ENCODE data around the gene NFX1.

NFX1 gene

DNA sequence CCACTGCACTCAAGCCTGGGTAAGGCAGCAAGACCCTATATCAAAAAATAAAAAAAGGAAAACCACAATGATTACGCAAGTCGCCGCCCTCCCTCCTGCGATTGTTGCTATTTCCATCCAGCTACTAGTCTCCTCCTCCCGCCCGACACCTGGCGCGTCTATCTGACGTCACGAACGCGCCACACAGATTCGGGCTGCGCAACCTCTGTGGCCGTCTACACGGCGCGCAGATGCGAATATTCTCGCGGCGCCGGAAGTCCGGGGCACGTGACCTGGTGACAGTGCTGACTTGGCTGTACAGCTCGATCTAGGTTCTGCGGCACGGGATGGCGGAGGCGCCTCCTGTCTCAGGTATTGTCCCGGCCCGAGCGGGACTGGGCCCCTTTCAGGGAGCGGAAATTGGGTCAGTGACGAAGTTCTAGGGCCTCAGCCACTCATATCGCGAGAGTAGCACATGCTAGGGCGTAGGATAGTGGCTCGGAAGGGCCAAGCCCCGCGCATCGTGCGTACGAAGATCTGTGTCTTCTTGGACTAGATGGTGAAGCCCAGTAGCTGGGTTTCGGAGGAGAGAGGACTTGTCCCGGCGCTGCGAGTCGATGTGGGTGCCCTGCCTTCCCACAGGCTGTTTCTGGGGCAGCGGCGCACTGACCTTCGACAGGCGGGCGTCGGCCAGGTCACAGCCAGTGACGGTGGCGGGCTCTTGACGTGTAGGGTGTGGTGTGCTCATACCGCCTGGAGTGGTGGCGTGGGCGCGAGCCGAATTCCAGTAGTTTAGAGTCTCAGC, at the start of gene NFX1:
NFX1 (plus strand) TSS at position 270 of the 784 bp plus-strand sequence; CDS start at position 327, 57 bp downstream.
- Histone ChIP-seq H3K36me3 (ENCODE audit: control insufficient read depth, insufficient read depth, low read length) (peaks cover 34% of the 10 kb centered on the region), H3K4me1 (ENCODE audit: control insufficient read depth, insufficient read depth, low read length) (peaks cover 4% of the 10 kb centered on the region; the same call in 1 of the 2 replicates), H3K9ac (ENCODE audit: low read length) (peak within 1 kb of the TSS; percentile 99), H3K4me3 (ENCODE audit: low read depth, low read length) (peak within 1 kb of the TSS; percentile 95), H3K27me3 (ENCODE audit: control insufficient read depth, insufficient read depth, low read length) (no peaks in the 10 kb centered on the region), H3K9me3 (ENCODE audit: control insufficient read depth, insufficient read depth, low read depth, low read length) (no peaks in the 10 kb centered on the region), H3K27ac (ENCODE audit: low read depth, low read length) (peak within 1 kb of the TSS; percentile 97)

DNA sequence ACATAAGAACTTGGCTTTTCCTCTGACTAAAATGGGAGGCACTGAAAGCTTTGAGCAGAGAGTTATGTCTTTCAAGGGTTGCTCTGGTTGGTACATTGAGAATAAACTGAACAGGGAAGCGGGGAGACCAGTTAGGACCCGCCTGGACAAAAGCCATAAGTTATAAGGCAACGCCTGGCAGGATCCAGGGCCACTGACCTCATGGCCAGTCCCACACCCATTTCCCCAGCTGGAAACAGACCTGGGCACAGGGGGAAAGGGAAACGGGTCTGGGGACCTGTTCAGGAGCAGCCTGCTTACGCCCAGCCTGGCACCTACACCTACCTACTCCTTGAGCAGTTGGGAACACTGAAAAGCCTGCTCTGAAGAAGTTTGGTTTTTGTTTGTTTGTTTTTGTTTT, 49.0 kb upstream of the NFX1 start:
- H3K9ac ChIP-seq (ENCODE audit: low read length), result no peak overlapping the region
- peaks cover 6% of the 10 kb centered on the region; the same call in 1 of the 2 replicates for H3K27me3 ChIP-seq (ENCODE audit: control insufficient read depth, insufficient read depth, low read length)
- H3K36me3 ChIP-seq (ENCODE audit: control insufficient read depth, insufficient read depth, low read length), result no peaks in the 10 kb centered on the region
- no peaks in the 10 kb centered on the region; the same call in 1 of the 2 replicates for H3K4me1 ChIP-seq (ENCODE audit: control insufficient read depth, insufficient read depth, low read length)
- H3K9me3 ChIP-seq (ENCODE audit: control insufficient read depth, insufficient read depth, low read depth, low read length), result no peaks in the 10 kb centered on the region
- H3K4me3 ChIP-seq (ENCODE audit: low read depth, low read length), result no peak overlapping the region
- no peak overlapping the region for H3K27ac ChIP-seq (ENCODE audit: low read depth, low read length)

DNA sequence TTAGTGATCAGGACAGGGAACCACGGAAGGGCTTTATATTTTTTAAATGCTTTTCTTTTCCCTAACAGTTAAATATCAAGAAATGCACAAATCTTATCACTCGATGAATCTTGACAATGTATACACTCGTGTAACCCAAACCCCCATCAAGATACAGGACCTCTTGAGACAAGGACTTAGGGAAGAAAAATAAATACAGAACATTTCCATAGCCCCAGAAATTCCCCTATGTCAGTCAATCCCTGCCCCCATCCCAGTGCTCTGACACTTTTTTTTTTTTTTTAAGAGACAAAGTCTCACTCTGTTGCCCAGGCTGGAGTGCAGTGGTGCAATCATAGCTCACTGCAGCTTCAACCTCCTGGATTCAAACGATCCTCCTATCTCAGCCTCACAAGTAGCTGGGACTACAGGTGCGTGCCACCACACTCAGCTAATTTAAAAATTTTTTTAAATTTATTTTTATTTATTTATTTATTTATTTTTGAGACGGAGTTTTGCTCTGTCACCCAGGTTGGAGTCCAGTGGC, 47.6 kb upstream of the NFX1 start:
- H3K4me1 ChIP-seq (ENCODE audit: control insufficient read depth, insufficient read depth, low read length), result no peaks in the 10 kb centered on the region; the same call in 1 of the 2 replicates
- H3K36me3 ChIP-seq (ENCODE audit: control insufficient read depth, insufficient read depth, low read length), result 0 out of 2 replicates have a peak, but pooled peaks cover 1% of the 10 kb centered on the region
- no peaks in the 10 kb centered on the region for H3K9me3 ChIP-seq (ENCODE audit: control insufficient read depth, insufficient read depth, low read depth, low read length)
- H3K27me3 ChIP-seq (ENCODE audit: control insufficient read depth, insufficient read depth, low read length), result no peaks in the 10 kb centered on the region
- no peak overlapping the region for H3K4me3 ChIP-seq (ENCODE audit: low read depth, low read length)
- H3K27ac ChIP-seq (ENCODE audit: low read depth, low read length), result no peak overlapping the region
- no peak overlapping the region for H3K9ac ChIP-seq (ENCODE audit: low read length)

DNA sequence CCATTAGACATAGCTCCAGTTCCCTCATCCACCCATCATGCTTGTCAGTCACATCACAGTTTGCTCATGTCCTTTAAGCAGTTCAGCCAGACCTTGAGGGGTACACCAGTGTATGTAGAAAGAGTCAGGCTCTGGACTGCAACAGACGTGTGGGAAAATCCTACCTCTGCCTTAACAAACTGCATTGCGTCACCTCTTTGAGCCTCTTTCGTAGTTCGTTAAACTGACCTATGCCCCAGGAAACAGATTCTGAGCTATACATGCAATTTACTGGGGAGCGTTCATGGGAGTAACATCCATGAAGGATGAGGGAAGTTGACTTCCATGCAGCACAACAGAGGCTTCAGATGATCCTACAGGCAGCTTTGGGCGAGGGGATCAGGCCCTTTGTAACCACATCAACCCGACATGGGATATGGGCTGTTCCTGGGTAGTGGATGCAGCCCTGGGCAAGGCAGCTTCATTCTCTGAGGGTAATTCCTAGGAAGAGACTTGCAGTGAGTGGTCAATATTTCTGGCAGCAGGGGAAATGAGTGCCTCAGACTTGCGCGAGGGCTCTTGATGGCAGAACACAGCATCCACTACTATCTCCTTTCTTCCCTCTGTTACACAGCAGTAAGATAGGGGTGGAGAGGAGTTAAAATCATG, 46.1 kb upstream of the NFX1 start:
- Histone ChIP-seq H3K9me3 (ENCODE audit: control insufficient read depth, insufficient read depth, low read depth, low read length) (no peaks in the 10 kb centered on the region), H3K4me1 (ENCODE audit: control insufficient read depth, insufficient read depth, low read length) (no peaks in the 10 kb centered on the region; the same call in 1 of the 2 replicates), H3K27me3 (ENCODE audit: control insufficient read depth, insufficient read depth, low read length) (no peaks in the 10 kb centered on the region), H3K36me3 (ENCODE audit: control insufficient read depth, insufficient read depth, low read length) (0 out of 2 replicates have a peak, but pooled peaks cover 8% of the 10 kb centered on the region), H3K9ac (ENCODE audit: low read length) (no peak overlapping the region), H3K4me3 (ENCODE audit: low read depth, low read length) (no peak overlapping the region), H3K27ac (ENCODE audit: low read depth, low read length) (no peak overlapping the region)

DNA sequence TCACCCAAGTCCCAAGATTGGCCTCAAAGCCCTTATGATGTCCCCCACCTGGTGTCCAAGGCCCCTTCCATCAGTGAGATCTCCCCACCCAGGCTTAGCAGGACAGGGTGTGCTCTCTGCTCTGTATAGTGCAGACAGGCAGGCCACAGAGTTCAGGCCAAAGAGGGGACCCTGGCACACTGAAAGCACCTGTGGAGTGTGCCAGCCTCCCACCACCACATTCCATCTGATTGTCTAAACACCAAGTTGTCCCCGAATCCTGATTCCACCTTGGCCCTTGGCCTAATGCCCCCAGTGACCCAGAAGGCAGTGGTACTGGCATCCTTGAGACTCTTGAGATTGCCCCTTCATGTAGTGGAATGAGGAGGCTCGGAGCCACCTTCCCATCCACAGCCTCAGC, 45.0 kb upstream of the NFX1 start:
- Histone ChIP-seq H3K9me3 (ENCODE audit: control insufficient read depth, insufficient read depth, low read depth, low read length) (no peaks in the 10 kb centered on the region), H3K27me3 (ENCODE audit: control insufficient read depth, insufficient read depth, low read length) (no peaks in the 10 kb centered on the region), H3K36me3 (ENCODE audit: control insufficient read depth, insufficient read depth, low read length) (0 out of 2 replicates have a peak, but pooled peaks cover 8% of the 10 kb centered on the region), H3K27ac (ENCODE audit: low read depth, low read length) (no peak overlapping the region), H3K4me3 (ENCODE audit: low read depth, low read length) (no peak overlapping the region), H3K4me1 (ENCODE audit: control insufficient read depth, insufficient read depth, low read length) (no peaks in the 10 kb centered on the region; the same call in 1 of the 2 replicates), H3K9ac (ENCODE audit: low read length) (no peak overlapping the region)

DNA sequence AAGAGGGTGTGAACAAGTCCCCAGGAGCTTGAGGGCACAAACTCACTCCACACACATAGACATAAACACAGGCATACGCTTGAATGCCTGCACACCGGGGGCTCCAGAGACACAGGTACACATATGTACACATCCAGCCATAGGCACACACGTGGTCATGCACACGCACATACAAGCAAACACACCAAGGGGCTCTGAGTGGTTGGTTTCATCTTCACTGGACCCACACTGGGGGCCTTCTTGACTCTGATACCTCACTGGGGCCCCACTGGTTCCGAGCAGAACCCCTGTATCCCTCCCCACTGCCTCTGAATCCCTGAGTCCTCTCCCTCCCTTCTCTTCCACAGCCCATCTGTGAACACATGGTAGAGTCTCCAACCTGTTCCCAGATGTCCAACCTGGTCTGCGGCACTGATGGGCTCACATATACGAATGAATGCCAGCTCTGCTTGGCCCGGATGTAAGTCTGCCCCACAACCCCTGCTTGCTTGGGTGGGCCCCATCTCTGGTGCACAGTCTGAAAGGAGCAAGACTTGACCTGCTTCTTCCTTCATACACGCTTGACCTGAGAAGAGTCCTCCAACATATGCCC, 44.0 kb upstream of the NFX1 start:
- no peak overlapping the region for H3K4me3 ChIP-seq (ENCODE audit: low read depth, low read length)
- no peak overlapping the region for H3K9ac ChIP-seq (ENCODE audit: low read length)
- H3K27me3 ChIP-seq (ENCODE audit: control insufficient read depth, insufficient read depth, low read length), result no peaks in the 10 kb centered on the region
- H3K4me1 ChIP-seq (ENCODE audit: control insufficient read depth, insufficient read depth, low read length), result no peaks in the 10 kb centered on the region
- no peak overlapping the region for H3K27ac ChIP-seq (ENCODE audit: low read depth, low read length)
- H3K36me3 ChIP-seq (ENCODE audit: control insufficient read depth, insufficient read depth, low read length), result 0 out of 2 replicates have a peak, but pooled peaks cover 8% of the 10 kb centered on the region
- no peaks in the 10 kb centered on the region for H3K9me3 ChIP-seq (ENCODE audit: control insufficient read depth, insufficient read depth, low read depth, low read length)

DNA sequence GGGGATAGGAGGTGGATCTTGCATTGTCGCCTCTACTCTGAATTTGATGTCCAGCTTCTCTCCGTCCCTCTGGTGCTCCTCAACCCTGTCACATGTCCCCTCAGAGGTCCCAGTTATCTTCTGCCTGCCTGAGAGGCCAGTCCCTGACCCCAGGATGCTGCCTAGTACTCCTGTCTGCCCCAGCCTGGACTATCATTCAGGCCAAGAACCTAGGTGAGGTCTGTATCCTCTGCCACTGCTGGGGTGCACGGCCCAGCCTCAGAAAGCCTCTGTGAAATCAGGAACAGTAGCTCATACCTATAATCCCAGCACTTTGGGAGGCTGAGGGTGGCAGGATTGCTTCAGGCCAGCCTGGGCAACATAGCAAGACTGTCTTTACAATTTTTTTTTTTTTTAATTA, 41.7 kb upstream of the NFX1 start:
- Histone ChIP-seq H3K4me1 (ENCODE audit: control insufficient read depth, insufficient read depth, low read length) (no peaks in the 10 kb centered on the region), H3K27me3 (ENCODE audit: control insufficient read depth, insufficient read depth, low read length) (no peaks in the 10 kb centered on the region), H3K4me3 (ENCODE audit: low read depth, low read length) (no peak overlapping the region), H3K9ac (ENCODE audit: low read length) (no peak overlapping the region), H3K9me3 (ENCODE audit: control insufficient read depth, insufficient read depth, low read depth, low read length) (no peaks in the 10 kb centered on the region), H3K27ac (ENCODE audit: low read depth, low read length) (no peak overlapping the region), H3K36me3 (ENCODE audit: control insufficient read depth, insufficient read depth, low read length) (peaks cover 19% of the 10 kb centered on the region)

DNA sequence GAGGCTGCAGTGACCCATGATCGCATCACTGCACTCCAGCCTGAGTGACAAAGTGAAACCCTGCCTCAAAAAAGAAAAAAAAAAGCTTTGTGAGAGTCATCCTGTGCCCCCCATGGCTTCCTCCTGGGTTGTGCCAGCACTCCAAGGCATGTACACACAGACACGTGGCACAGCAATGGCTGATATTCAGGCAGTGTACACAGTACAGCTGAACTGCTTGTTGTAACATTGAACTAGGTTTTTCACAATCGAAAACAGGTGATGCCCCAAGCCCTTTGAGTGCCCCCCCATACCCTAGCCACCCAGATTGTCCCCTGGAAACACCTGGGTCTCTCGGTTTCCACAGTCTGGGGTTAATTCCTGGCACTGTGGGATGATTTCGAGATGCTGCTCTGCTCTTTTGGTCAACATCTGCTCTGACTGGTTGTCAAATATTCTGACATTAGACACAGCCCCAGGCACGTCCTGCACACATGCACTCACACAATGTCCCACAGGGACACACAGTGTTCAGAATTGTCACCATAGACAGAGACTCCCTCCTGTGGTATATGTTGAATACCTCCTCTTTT, 41.1 kb upstream of the NFX1 start:
- Histone ChIP-seq H3K36me3 (ENCODE audit: control insufficient read depth, insufficient read depth, low read length) (peaks cover 22% of the 10 kb centered on the region), H3K27me3 (ENCODE audit: control insufficient read depth, insufficient read depth, low read length) (no peaks in the 10 kb centered on the region), H3K9ac (ENCODE audit: low read length) (no peak overlapping the region), H3K9me3 (ENCODE audit: control insufficient read depth, insufficient read depth, low read depth, low read length) (no peaks in the 10 kb centered on the region), H3K27ac (ENCODE audit: low read depth, low read length) (no peak overlapping the region), H3K4me1 (ENCODE audit: control insufficient read depth, insufficient read depth, low read length) (no peaks in the 10 kb centered on the region), H3K4me3 (ENCODE audit: low read depth, low read length) (no peak overlapping the region)

DNA sequence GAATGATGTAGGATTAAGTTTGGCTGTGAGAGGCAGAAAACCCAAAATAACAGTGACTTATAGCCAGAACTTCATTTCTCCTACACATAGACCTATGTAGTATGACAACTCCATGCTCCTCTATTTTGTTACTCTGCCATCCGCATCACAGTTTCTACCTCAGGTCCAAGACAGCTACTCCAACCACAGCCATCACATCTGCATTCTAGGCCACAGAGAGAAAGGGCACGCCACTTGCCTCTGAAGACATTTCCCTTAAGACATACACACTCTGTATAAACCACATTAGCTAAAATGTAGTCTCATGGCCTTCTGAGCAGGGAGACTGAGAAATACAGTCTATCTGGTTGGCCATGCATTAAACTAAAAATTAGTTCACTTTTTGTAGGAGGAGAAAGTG, 40.3 kb upstream of the NFX1 start:
- Histone ChIP-seq H3K36me3 (ENCODE audit: control insufficient read depth, insufficient read depth, low read length) (peaks cover 31% of the 10 kb centered on the region), H3K4me1 (ENCODE audit: control insufficient read depth, insufficient read depth, low read length) (no peaks in the 10 kb centered on the region), H3K4me3 (ENCODE audit: low read depth, low read length) (no peak overlapping the region), H3K27ac (ENCODE audit: low read depth, low read length) (no peak overlapping the region), H3K9ac (ENCODE audit: low read length) (no peak overlapping the region), H3K9me3 (ENCODE audit: control insufficient read depth, insufficient read depth, low read depth, low read length) (no peaks in the 10 kb centered on the region), H3K27me3 (ENCODE audit: control insufficient read depth, insufficient read depth, low read length) (no peaks in the 10 kb centered on the region)

DNA sequence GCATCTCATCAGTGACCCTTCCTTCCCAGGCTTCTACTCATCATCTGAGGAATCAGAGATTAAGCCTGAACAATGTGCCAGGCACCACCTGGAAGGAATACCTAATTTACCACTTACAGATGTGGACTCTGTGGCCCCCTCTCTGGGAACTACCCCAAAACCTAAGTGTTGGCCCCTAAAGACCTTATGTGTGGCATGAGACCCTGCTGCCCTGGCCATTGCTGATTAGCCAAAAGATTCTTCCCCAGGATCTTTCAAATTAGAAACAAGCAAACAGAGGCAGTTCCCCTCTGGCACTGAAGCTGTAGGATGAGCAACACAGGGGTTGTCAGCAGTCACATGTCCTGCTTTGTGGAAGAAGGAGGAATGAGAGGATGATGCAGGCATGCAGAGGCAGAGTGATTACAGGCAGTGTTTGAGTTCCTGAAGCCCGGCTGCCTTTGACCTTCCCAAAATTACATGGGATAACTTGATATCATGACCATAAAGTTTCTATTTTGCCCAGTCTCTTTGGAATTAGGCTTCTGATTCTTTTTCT, 39.8 kb upstream of the NFX1 start:
- no peaks in the 10 kb centered on the region for H3K27me3 ChIP-seq (ENCODE audit: control insufficient read depth, insufficient read depth, low read length)
- no peak overlapping the region for H3K9ac ChIP-seq (ENCODE audit: low read length)
- no peak overlapping the region for H3K27ac ChIP-seq (ENCODE audit: low read depth, low read length)
- peaks cover 36% of the 10 kb centered on the region for H3K36me3 ChIP-seq (ENCODE audit: control insufficient read depth, insufficient read depth, low read length)
- no peaks in the 10 kb centered on the region for H3K9me3 ChIP-seq (ENCODE audit: control insufficient read depth, insufficient read depth, low read depth, low read length)
- H3K4me1 ChIP-seq (ENCODE audit: control insufficient read depth, insufficient read depth, low read length), result no peaks in the 10 kb centered on the region
- no peak overlapping the region for H3K4me3 ChIP-seq (ENCODE audit: low read depth, low read length)
